Measurements from ENCODE around the gene HELZ.

Gene HELZ

DNA sequence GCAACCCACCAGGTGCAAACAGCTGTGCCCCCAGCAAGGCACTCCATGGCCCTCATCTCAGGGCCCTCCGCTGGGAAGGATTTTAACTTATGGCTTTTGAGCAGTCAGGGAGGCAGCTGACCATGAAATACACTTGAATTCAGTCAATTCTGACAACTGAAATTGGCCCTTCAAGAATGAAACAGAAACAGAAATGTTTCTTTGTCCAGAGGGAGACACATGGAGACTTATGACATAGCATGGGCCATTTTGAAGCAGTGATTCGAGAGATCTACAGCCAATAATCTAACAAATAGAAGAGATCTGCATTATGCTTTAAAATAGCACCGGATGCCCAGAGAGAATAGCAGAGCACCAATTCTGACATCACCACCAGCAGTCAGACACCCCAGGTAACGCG, 193.2 kb downstream of the HELZ start:
- Histone ChIP-seq H3K27ac (ENCODE audit: insufficient read depth, low read depth, low read length, poor library complexity, severe bottlenecking) (no peak overlapping the region), H3K27me3 (ENCODE audit: control insufficient read depth, insufficient read depth, low read length, poor library complexity, severe bottlenecking) (no peaks in the 10 kb centered on the region), H3K9me3 (ENCODE audit: control insufficient read depth, low read length) (peaks cover 4% of the 10 kb centered on the region), H3K4me3 (ENCODE audit: insufficient read depth, low read depth, low read length) (no peak overlapping the region), H3K36me3 (ENCODE audit: control insufficient read depth, insufficient read depth, low read length) (no peaks in the 10 kb centered on the region), H3K4me1 (ENCODE audit: control insufficient read depth, insufficient read depth, low read length) (no peaks in the 10 kb centered on the region)
- 84 to 94% methylated on average over 5 of the region's 5 CpGs for WGBS, 2 experiments

GRCh38 chr17:67051155-67051538, 193.8 kb downstream of the HELZ start:
- WGBS, 2 experiments = 80 to 90% methylated on average over 4 of the region's 4 CpGs
- no peaks in the 10 kb centered on the region for H3K36me3 ChIP-seq (ENCODE audit: control insufficient read depth, insufficient read depth, low read length)
- H3K27me3 ChIP-seq (ENCODE audit: control insufficient read depth, insufficient read depth, low read length, poor library complexity, severe bottlenecking) = no peaks in the 10 kb centered on the region
- peaks cover 4% of the 10 kb centered on the region for H3K9me3 ChIP-seq (ENCODE audit: control insufficient read depth, low read length)
- H3K4me1 ChIP-seq (ENCODE audit: control insufficient read depth, insufficient read depth, low read length) = no peaks in the 10 kb centered on the region
- H3K27ac ChIP-seq (ENCODE audit: insufficient read depth, low read depth, low read length, poor library complexity, severe bottlenecking) = no peak overlapping the region
- no peak overlapping the region for H3K4me3 ChIP-seq (ENCODE audit: insufficient read depth, low read depth, low read length)

- Histone ChIP-seq H3K4me3 (ENCODE audit: insufficient read depth, low read depth, low read length) (no peak overlapping the region), H3K4me1 (ENCODE audit: control insufficient read depth, insufficient read depth, low read length) (no peaks in the 10 kb centered on the region), H3K36me3 (ENCODE audit: control insufficient read depth, insufficient read depth, low read length) (no peaks in the 10 kb centered on the region), H3K27me3 (ENCODE audit: control insufficient read depth, insufficient read depth, low read length, poor library complexity, severe bottlenecking) (no peaks in the 10 kb centered on the region), H3K9me3 (ENCODE audit: control insufficient read depth, low read length) (peaks cover 4% of the 10 kb centered on the region), H3K27ac (ENCODE audit: insufficient read depth, low read depth, low read length, poor library complexity, severe bottlenecking) (no peak overlapping the region)
- 89 to 95% methylated on average over 6 of the region's 6 CpGs for WGBS, 2 experiments
These were observed 194.4 kb downstream of the HELZ start for GRCh38 chr17:67050471-67051154.

- H3K9me3 ChIP-seq (ENCODE audit: control insufficient read depth, low read length) = peaks cover 4% of the 10 kb centered on the region
- WGBS, 2 experiments = 95 to 100% methylated on average over 1 of the region's 1 CpG
- no peaks in the 10 kb centered on the region for H3K27me3 ChIP-seq (ENCODE audit: control insufficient read depth, insufficient read depth, low read length, poor library complexity, severe bottlenecking)
These were observed 194.9 kb downstream of the HELZ start for GRCh38 chr17:67050066-67050465.

DNA sequence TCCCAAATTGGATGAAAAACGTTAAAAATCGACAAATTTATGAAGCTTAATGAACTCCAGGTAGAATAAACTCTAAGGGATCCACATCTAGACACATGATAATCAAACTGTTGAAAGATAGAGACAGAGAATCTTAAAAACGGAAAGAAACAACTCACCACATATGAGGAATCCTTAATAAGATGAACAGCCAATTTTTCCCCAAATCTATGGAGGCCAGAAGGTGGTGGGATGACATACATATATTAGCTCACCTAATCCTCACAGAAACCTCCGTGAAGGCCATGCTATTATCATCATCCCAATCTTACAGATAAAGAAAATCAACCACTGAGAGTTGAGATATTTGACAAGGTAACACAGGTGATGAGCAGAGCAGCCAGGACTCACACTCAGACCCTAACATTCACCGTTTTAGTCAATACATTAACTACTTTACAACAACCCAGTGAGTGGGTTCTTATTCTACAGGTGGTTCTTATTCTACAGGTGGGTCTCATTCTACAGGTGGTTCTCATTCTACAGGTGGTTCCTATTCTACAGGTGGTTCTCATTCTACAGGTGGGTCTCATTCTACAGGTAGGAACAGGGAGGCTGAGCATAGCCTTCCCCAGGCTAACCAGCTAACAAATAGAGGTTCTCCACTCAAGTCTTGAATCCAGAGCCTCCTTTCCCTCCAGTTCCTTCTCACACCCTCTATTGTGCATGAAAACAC, 195.8 kb downstream of the HELZ start:
- peaks cover 4% of the 10 kb centered on the region for H3K9me3 ChIP-seq (ENCODE audit: control insufficient read depth, low read length)

More at GRCh38 chr17:67050066-67050465, 194.9 kb downstream of the HELZ start:
- Histone ChIP-seq H3K27ac (ENCODE audit: insufficient read depth, low read depth, low read length, poor library complexity, severe bottlenecking) (no peak overlapping the region), H3K4me1 (ENCODE audit: control insufficient read depth, insufficient read depth, low read length) (no peaks in the 10 kb centered on the region), H3K4me3 (ENCODE audit: insufficient read depth, low read depth, low read length) (no peak overlapping the region), H3K36me3 (ENCODE audit: control insufficient read depth, insufficient read depth, low read length) (no peaks in the 10 kb centered on the region)

DNA sequence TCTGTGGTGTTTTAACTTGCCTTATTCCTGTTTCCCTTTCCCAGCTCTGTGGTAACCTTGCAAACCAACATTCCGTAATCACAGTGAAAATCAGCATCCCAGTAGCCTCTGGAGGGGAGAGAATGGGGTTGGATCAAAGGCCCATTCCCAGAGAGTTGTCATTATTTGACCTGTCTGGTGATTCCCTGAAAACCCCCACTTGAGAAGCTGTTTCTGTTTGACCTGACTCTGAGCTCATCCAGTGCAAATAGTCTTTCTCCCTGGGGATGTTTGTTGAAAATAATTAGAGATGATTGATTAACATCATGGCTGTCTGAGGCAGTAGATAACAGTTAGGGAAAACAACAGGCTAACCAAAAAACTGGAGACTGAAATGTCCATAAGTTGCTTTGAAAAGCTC, 197.6 kb downstream of the HELZ start:
- Histone ChIP-seq H3K9me3 (ENCODE audit: control insufficient read depth, low read length) (peaks cover 4% of the 10 kb centered on the region), H3K4me3 (ENCODE audit: insufficient read depth, low read depth, low read length) (no peak overlapping the region), H3K36me3 (ENCODE audit: control insufficient read depth, insufficient read depth, low read length) (no peaks in the 10 kb centered on the region), H3K27me3 (ENCODE audit: control insufficient read depth, insufficient read depth, low read length, poor library complexity, severe bottlenecking) (no peaks in the 10 kb centered on the region), H3K4me1 (ENCODE audit: control insufficient read depth, insufficient read depth, low read length) (no peaks in the 10 kb centered on the region), H3K27ac (ENCODE audit: insufficient read depth, low read depth, low read length, poor library complexity, severe bottlenecking) (no peak overlapping the region)
- 70 to 89% methylated on average over 1 of the region's 1 CpG for WGBS, 2 experiments

More for the DNA sequence above, 195.8 kb downstream of the HELZ start:
- no peak overlapping the region for H3K4me3 ChIP-seq (ENCODE audit: insufficient read depth, low read depth, low read length)
- 80 to 86% methylated on average over 3 to 5 of the region's 5 CpGs for WGBS, 2 experiments
- H3K27ac ChIP-seq (ENCODE audit: insufficient read depth, low read depth, low read length, poor library complexity, severe bottlenecking) = no peak overlapping the region
- H3K36me3 ChIP-seq (ENCODE audit: control insufficient read depth, insufficient read depth, low read length) = no peaks in the 10 kb centered on the region
- H3K27me3 ChIP-seq (ENCODE audit: control insufficient read depth, insufficient read depth, low read length, poor library complexity, severe bottlenecking) = no peaks in the 10 kb centered on the region
- H3K4me1 ChIP-seq (ENCODE audit: control insufficient read depth, insufficient read depth, low read length) = no peaks in the 10 kb centered on the region

DNA sequence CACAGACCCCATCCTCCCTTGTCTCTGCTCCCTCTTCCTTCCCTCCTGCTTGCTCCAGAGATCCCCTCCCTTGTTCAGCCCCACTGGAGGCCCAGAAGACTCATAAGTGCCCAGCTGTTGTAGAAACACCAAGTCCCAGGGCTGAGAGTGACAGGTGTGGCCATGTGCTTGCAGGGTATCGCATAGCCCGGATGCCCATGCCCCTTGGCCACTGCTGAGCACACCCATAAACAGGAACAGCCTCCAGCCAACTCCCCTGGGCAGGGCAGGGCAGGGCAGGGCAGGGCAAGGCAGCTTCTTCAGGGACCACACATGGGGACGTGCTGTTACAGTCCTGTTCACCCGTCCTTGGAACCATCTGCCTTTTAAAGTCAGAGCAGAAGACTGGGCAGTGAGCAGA, 198.6 kb downstream of the HELZ start:
- H3K9me3 ChIP-seq (ENCODE audit: control insufficient read depth, low read length) = peaks cover 4% of the 10 kb centered on the region
- no peaks in the 10 kb centered on the region for H3K36me3 ChIP-seq (ENCODE audit: control insufficient read depth, insufficient read depth, low read length)
- WGBS, 2 experiments = 90 to 91% methylated on average over 4 of the region's 4 CpGs
- H3K4me1 ChIP-seq (ENCODE audit: control insufficient read depth, insufficient read depth, low read length) = peaks cover 6% of the 10 kb centered on the region
- H3K27me3 ChIP-seq (ENCODE audit: control insufficient read depth, insufficient read depth, low read length, poor library complexity, severe bottlenecking) = no peaks in the 10 kb centered on the region
- no peak overlapping the region for H3K4me3 ChIP-seq (ENCODE audit: insufficient read depth, low read depth, low read length)
- H3K27ac ChIP-seq (ENCODE audit: insufficient read depth, low read depth, low read length, poor library complexity, severe bottlenecking) = no peak overlapping the region

DNA sequence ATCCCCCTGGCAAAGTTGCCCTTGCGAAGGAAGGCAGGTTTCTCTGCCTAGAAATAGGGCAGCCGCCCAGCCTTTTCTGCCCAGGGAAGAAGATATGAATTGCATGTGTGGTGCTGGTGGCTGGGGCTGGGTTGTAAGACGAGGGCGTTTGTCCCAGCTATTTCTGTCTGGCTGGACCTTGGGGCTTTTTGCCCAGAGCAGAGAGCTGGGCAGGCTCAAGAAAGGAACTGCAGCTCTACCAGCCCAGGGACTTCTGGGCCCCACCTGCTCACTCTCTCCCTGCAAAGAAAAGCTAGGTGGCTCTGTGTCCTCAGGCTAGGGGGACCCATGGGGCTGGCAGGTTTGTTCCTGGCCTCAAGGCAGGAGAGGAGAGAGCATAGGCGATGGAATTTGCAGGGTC, 200.1 kb downstream of the HELZ start:
- 93% methylated on average over 5 of the region's 5 CpGs for WGBS, 2 experiments
- no peak overlapping the region for H3K4me3 ChIP-seq (ENCODE audit: insufficient read depth, low read depth, low read length)
- H3K36me3 ChIP-seq (ENCODE audit: control insufficient read depth, insufficient read depth, low read length) = no peaks in the 10 kb centered on the region
- H3K4me1 ChIP-seq (ENCODE audit: control insufficient read depth, insufficient read depth, low read length) = peaks cover 6% of the 10 kb centered on the region
- H3K9me3 ChIP-seq (ENCODE audit: control insufficient read depth, low read length) = peaks cover 4% of the 10 kb centered on the region
- H3K27ac ChIP-seq (ENCODE audit: insufficient read depth, low read depth, low read length, poor library complexity, severe bottlenecking) = no peak overlapping the region
- H3K27me3 ChIP-seq (ENCODE audit: control insufficient read depth, insufficient read depth, low read length, poor library complexity, severe bottlenecking) = no peaks in the 10 kb centered on the region

DNA sequence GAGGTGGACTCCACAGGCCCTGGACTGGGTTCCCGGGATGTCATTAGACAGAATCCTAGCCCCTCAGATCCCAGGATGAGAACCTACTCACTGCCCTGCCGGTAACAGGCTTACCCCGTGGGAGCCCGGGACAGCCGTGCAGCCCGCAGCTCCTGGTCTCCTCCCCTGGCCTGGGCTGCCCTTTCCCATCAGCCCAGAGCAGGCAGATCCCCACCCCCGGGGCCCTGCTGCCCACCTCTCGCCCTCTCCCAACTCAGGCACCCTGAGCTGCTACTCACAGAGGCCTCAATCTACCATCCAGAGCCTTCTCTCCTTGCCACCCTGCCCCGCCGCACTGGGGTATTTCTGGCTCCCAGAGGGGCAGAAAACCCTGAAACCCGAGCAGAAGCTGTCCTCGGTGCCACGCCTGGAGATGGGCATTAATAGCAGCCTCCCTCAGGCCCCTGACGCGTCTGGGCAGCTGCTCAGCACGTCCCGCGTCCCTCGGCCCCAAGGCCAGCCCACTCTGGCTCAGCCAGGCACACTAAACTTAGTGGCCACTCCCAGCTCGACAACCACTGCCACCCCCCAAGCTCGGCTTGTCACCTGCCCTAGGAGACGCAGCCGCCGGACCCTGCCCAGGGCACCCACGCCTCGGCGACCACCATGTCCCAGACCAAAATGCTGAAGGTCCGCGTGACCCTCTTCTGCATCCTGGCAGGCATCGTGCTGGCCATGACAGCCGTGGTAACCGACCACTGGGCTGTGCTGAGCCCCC, 200.8 kb downstream of the HELZ start, which contains the start of gene CACNG1:
Gene CACNG1 (plus strand): TSS at position 539 of the 757 bp plus-strand sequence. CDS start 107 bp downstream, at position 646.
- WGBS, 2 experiments = 91 to 92% methylated on average over 32 of the region's 32 CpGs
- Histone ChIP-seq H3K4me1 (ENCODE audit: control insufficient read depth, insufficient read depth, low read length) (peaks cover 6% of the 10 kb centered on the region), H3K27ac (ENCODE audit: insufficient read depth, low read depth, low read length, poor library complexity, severe bottlenecking) (no peak within 1 kb of the TSS), H3K36me3 (ENCODE audit: control insufficient read depth, insufficient read depth, low read length) (no peaks in the 10 kb centered on the region), H3K9me3 (ENCODE audit: control insufficient read depth, low read length) (peaks cover 4% of the 10 kb centered on the region), H3K27me3 (ENCODE audit: control insufficient read depth, insufficient read depth, low read length, poor library complexity, severe bottlenecking) (no peaks in the 10 kb centered on the region), H3K4me3 (ENCODE audit: insufficient read depth, low read depth, low read length) (no peak within 1 kb of the TSS)

DNA sequence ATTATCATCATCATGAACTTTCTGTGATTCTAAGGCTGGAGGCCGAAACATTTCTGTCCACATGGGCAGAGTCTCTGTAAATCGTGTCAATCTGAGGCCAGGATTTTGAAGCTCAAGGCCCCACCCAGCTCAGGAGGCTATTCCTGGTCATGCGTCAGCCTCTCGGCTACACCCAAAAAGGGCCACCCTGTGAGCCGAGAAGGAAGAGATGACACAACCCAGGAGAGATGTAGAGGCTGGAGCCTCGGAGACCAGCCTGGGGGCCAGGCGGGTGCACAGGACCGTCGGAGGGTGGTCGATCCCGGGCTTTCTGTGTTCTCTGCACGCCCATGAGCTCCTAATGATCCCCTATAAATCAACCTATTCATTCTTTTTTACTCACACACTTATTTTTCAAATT, 201.7 kb downstream of the HELZ start:
- Histone ChIP-seq H3K36me3 (ENCODE audit: control insufficient read depth, insufficient read depth, low read length) (no peaks in the 10 kb centered on the region), H3K27me3 (ENCODE audit: control insufficient read depth, insufficient read depth, low read length, poor library complexity, severe bottlenecking) (no peaks in the 10 kb centered on the region), H3K4me3 (ENCODE audit: insufficient read depth, low read depth, low read length) (no peak overlapping the region), H3K9me3 (ENCODE audit: control insufficient read depth, low read length) (no peaks in the 10 kb centered on the region), H3K27ac (ENCODE audit: insufficient read depth, low read depth, low read length, poor library complexity, severe bottlenecking) (no peak overlapping the region), H3K4me1 (ENCODE audit: control insufficient read depth, insufficient read depth, low read length) (peaks cover 6% of the 10 kb centered on the region)
- WGBS, 2 experiments = 92% methylated on average over 12 of the region's 12 CpGs
